ENCODE results near the gene CSH2.

DNA sequence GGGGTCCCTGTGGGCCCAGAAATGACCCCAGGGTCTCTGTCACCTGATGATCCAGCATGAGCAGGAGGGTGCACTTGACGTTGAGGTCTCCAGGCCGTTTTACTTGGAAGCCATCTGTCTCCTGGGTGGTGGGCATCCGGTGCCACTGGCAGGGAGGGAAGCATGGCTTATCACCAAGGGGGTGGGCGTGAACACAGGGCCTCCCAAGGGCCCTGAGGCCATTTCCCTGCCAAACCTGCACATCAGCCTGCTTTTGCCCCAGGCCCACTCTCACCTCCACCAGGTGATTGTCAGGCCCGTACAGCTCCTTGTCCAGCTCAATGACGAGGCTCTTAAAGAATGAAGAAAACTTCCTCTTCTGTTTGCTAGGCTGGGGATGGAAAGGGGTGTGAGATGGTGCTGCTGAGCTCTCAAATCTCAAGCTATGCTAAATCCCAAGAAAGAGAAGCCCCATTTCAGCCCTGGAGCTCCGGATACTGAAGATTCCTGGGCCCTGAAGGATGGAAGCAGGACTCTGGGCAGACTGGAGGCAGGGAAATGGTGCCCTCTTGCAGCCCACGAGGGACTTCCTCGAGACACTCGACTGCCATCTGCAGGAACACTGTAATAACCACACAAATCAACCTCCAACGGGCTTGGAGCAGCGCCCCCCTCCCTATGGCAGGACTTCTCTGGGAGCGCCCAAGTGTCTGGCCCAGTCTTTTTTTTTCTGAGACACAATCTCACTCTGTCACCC is 38.9 kb downstream of the CSH2 start:
- TF ChIP-seq, protein P1, sequence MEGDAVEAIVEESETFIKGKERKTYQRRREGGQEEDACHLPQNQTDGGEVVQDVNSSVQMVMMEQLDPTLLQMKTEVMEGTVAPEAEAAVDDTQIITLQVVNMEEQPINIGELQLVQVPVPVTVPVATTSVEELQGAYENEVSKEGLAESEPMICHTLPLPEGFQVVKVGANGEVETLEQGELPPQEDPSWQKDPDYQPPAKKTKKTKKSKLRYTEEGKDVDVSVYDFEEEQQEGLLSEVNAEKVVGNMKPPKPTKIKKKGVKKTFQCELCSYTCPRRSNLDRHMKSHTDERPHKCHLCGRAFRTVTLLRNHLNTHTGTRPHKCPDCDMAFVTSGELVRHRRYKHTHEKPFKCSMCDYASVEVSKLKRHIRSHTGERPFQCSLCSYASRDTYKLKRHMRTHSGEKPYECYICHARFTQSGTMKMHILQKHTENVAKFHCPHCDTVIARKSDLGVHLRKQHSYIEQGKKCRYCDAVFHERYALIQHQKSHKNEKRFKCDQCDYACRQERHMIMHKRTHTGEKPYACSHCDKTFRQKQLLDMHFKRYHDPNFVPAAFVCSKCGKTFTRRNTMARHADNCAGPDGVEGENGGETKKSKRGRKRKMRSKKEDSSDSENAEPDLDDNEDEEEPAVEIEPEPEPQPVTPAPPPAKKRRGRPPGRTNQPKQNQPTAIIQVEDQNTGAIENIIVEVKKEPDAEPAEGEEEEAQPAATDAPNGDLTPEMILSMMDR (CRISPR knock-in tag; IDR thresholded peaks at IDR 0.05), result peak; percentile 76
- TF ChIP-seq SETDB1 (CRISPR knock-in tag; IDR thresholded peaks at IDR 0.05; ENCODE audit: borderline replicate concordance) (no peak), ZNF564 (CRISPR knock-in tag; IDR thresholded peaks at IDR 0.05) (no peak), MYC (CRISPR knock-in tag; IDR thresholded peaks at IDR 0.05; ENCODE audit: borderline replicate concordance) (peak; percentile 42; the same call in 1 of the 2 replicates), NFE2L1 (CRISPR knock-in tag; IDR thresholded peaks at IDR 0.05; ENCODE audit: borderline replicate concordance) (no peak)
- TF ChIP-seq, protein P2, sequence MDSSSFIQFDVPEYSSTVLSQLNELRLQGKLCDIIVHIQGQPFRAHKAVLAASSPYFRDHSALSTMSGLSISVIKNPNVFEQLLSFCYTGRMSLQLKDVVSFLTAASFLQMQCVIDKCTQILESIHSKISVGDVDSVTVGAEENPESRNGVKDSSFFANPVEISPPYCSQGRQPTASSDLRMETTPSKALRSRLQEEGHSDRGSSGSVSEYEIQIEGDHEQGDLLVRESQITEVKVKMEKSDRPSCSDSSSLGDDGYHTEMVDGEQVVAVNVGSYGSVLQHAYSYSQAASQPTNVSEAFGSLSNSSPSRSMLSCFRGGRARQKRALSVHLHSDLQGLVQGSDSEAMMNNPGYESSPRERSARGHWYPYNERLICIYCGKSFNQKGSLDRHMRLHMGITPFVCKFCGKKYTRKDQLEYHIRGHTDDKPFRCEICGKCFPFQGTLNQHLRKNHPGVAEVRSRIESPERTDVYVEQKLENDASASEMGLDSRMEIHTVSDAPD (CRISPR knock-in tag; IDR thresholded peaks at IDR 0.05), result no peak
